Skeletal muscle satellite cell (primary cell): ENCODE data around the gene SCUBE2.
"Not testable (repeated sequence)": the region's sequence is repeated elsewhere in the genome, so short reads cannot be mapped to it uniquely, and the experiment has no call there.

ENCODE experiments used
- H3K27me3 ChIP-seq: 2 replicates; pipeline ENCODE4 v1.7.0; 2013; ENCODE audit warnings: low read length; ENCODE audit not compliant: control insufficient read depth, insufficient read depth
- H3K36me3 ChIP-seq: 2 replicates; pipeline ENCODE4 v1.7.0; 2013; ENCODE audit warnings: mild to moderate bottlenecking, control low read depth, low read length; ENCODE audit not compliant: insufficient read depth
- H3K4me1 ChIP-seq: 2 replicates; pipeline ENCODE4 v1.7.0; 2013; ENCODE audit warnings: low read length; ENCODE audit not compliant: control insufficient read depth, insufficient read depth
- H3K4me2 ChIP-seq: 2 replicates; pipeline ENCODE4 v1.7.0; 2013; ENCODE audit warnings: mild to moderate bottlenecking, low read length
- H3K4me3 ChIP-seq: 2 replicates; pipeline ENCODE4 v1.7.0; 2013; ENCODE audit warnings: low read length
- H3K9ac ChIP-seq: 2 replicates; pipeline ENCODE4 v1.7.0; 2013; ENCODE audit warnings: mild to moderate bottlenecking, low read depth, low read length, moderate library complexity
- H3K9me3 ChIP-seq: replicated peaks from 2 replicates; pipeline ENCODE4 v1.7.0; 2013; ENCODE audit warnings: mild to moderate bottlenecking, control low read depth, low read length

The SCUBE2 gene

DNA sequence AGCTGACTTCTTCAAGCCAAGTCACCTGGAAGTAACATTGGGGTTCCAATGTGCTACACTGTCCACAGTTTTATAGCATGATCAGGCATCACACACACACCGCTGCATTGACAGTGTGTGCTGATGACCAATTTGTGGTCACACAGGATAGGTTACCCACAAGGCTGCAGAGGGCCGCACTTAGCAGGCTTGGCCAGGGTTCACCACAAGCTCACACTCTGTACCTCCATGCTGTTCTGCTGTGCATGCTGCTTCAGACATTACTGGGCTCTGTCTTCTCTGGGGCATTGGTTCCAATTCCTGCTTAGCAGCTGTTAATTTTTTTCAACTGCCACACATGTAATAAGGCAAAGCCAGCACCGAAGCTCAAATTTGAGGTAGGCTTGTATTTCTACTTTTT lies 76.6 kb downstream of the SCUBE2 start:
- H3K27me3 ChIP-seq, result no peaks in the 10 kb centered on the region
- H3K4me2 ChIP-seq, result no peak overlapping the region
- H3K4me3 ChIP-seq, result no peak overlapping the region
- H3K9me3 ChIP-seq, result no peaks in the 10 kb centered on the region
- H3K36me3 ChIP-seq, result no peaks in the 10 kb centered on the region
- peaks cover 14% of the 10 kb centered on the region for H3K4me1 ChIP-seq
- H3K9ac ChIP-seq, result no peak overlapping the region

GRCh38 chr11:9013373-9013772 lies 78.0 kb downstream of the SCUBE2 start:
- Histone ChIP-seq H3K36me3 (no peaks in the 10 kb centered on the region), H3K4me1 (peaks cover 14% of the 10 kb centered on the region), H3K27me3 (peaks cover 1% of the 10 kb centered on the region), H3K4me2 (no peak overlapping the region), H3K9ac (no peak overlapping the region), H3K9me3 (no peaks in the 10 kb centered on the region), H3K4me3 (no peak overlapping the region)

DNA sequence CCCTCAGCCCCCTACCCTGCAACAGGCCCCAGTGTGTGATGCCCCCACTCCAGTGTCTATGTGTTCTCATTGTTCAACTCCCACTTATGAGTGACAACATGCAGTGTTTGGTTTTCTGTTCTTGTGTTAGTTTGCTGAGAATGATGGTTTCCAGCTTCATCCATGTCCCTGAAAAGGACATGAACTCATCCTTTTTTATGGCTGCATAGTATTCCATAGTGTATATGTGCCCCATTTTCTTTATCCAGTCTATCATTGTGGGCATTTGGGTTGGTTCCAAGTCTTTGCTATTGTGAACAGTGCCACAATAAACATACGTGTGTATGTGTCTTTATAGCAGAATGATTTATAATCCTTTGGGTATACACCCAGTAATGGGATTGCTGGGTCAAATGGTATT lies 81.9 kb downstream of the SCUBE2 start:
- not testable (repeated sequence) for H3K36me3 ChIP-seq, H3K9ac ChIP-seq, H3K4me3 ChIP-seq, H3K9me3 ChIP-seq, H3K4me2 ChIP-seq, H3K4me1 ChIP-seq
- H3K27me3 ChIP-seq, result peaks cover 36% of the 10 kb centered on the region

DNA sequence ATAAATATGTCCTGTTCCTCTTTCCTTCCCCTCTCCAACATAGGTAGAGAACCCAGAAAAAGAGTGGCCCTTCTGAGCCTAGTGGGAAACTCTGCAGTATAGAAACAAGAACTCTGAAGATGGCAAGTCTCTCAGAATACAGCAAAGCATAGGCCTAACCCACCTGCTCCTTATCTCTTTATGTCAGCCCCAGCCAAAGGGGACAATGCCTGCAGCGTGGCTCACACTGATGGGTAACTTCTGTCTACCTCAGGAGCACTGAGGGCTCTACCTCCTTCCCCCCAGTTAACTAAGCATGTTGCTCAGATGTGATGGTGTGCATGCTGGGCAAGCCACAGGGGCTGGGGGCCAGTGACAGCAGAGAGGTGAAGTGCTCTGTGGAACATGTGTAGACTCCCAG lies 82.7 kb downstream of the SCUBE2 start:
- no peaks in the 10 kb centered on the region for H3K36me3 ChIP-seq
- H3K4me3 ChIP-seq, result no peak overlapping the region
- peaks cover 43% of the 10 kb centered on the region for H3K27me3 ChIP-seq
- no peak overlapping the region for H3K4me2 ChIP-seq
- no peak overlapping the region for H3K9ac ChIP-seq
- H3K4me1 ChIP-seq, result peaks cover 7% of the 10 kb centered on the region
- no peaks in the 10 kb centered on the region for H3K9me3 ChIP-seq

DNA sequence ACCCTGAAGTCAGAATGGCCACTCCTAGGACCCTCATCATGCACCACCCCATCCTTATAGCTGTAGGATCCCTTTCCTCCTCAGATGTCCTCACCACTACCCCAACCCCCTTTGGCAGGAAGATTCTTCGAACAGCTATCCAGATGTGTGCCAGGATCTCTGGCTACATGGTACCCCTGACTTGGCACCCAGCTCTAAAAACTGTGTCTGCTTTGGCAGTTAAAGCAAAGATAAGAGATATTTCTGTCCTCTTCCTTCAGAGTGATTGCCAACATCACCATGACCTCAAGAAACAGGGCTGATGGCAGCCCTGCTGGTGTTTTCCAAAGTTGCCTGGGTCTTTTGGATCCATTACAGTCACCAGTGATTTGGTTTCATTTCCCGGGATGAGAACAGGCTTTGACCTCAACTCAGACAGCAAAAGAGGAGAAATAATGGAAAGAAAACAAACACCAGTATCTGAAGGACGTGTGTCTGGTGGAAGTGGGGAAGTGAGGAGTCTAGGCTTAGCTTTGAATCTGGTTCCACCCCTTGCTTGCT lies 83.3 kb downstream of the SCUBE2 start:
- Histone ChIP-seq H3K4me1 (peaks cover 13% of the 10 kb centered on the region), H3K9ac (no peak overlapping the region), H3K4me3 (no peak overlapping the region), H3K9me3 (no peaks in the 10 kb centered on the region), H3K4me2 (no peak overlapping the region), H3K27me3 (peaks cover 47% of the 10 kb centered on the region), H3K36me3 (no peaks in the 10 kb centered on the region)

GRCh38 chr11:9005087-9005486 lies 86.3 kb downstream of the SCUBE2 start:
- H3K4me2 ChIP-seq, result no peak overlapping the region
- no peaks in the 10 kb centered on the region for H3K36me3 ChIP-seq
- H3K27me3 ChIP-seq, result peaks cover 47% of the 10 kb centered on the region
- H3K4me3 ChIP-seq, result no peak overlapping the region
- H3K9ac ChIP-seq, result no peak overlapping the region
- H3K9me3 ChIP-seq, result no peaks in the 10 kb centered on the region
- H3K4me1 ChIP-seq, result peaks cover 26% of the 10 kb centered on the region

DNA sequence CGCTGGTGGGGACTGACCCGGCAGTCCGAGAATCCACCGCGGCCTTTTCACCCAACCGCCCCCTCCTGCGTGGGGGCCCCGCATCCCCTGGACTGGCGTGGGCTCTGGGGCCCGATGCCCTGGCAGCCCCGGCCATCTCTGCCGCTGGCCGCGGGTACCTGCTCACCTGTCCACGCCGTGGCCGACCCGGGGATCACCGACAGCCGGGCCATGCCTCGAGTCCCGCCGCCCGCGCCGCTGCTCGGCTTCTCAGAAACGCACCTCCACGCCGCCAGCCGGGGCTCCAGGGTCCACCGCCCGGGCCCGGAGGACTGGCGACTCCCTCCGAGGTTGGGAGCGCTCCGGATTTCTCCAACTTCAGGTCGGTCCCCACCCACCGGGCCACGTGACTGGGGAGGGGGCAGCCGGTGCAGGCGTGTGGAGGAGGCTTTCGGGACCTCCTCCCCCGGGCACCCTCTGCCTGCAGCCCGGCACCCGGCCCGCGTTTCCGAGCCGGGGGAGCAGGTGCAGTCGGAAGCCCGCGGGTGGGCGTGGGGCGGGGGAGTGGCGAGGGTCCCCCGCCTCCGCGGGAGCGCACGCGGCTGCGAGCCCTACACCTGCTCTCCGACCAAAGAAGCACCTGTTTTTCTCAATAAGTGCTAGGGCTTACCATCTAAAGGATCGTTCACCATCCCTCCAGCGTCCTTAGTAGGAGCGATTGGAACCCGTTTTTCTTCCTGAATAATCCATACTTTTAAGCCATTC lies 87.0 kb downstream of the SCUBE2 start:
- Histone ChIP-seq H3K9ac (peak overlapping the region; percentile 62), H3K4me2 (peak overlapping the region; percentile 91)

DNA sequence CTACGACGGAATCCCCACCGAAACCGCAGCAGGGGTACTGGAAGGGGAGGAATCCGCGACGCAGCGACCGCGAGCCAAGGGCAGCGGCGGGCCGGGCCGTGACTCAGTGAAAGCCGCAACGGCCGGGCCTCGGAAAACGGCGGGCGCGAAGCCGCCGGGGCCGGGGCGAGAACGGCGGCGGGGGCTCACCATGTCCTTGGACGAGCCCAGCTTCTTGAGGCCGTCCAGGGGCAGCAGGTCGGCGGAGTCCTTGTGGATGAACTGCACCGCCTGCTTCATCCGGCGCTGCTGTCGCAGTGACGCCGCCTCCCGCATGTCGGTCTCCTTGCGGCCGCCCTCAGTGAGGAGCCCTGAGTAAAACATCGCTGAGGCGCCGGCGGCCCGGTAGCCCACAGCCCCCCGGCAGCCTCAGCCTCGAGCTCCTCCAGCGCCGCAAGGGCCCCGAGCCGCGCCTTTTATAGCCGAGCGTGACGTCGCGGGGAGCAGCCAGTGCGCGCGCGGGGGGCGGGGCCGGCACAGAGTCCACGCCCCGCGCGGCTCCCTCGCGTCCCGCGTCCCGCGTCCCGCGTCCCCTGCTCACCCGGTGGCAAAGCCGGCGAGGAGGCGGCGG lies 87.7 kb downstream of the SCUBE2 start, which contains the start of gene NRIP3:
NRIP3 (minus strand) TSS at position 429 of the 610 bp plus-strand sequence; CDS start at position 363, 66 bp downstream.
- Histone ChIP-seq H3K9me3 (no peaks in the 10 kb centered on the region), H3K36me3 (no peaks in the 10 kb centered on the region), H3K4me2 (peak within 1 kb of the TSS; percentile 91), H3K9ac (peak within 1 kb of the TSS; percentile 62), H3K4me3 (peak within 1 kb of the TSS; percentile 70), H3K27me3 (peaks cover 47% of the 10 kb centered on the region), H3K4me1 (peaks cover 26% of the 10 kb centered on the region)

More for the DNA sequence above, 87.0 kb downstream of the SCUBE2 start:
- Histone ChIP-seq H3K4me1 (peaks cover 26% of the 10 kb centered on the region), H3K27me3 (peaks cover 47% of the 10 kb centered on the region), H3K9me3 (no peaks in the 10 kb centered on the region), H3K4me3 (peak overlapping the region; percentile 70), H3K36me3 (no peaks in the 10 kb centered on the region)

GRCh38 chr11:9002920-9003572 lies 88.4 kb downstream of the SCUBE2 start:
- Histone ChIP-seq H3K4me2 (peak overlapping the region; percentile 91), H3K36me3 (no peaks in the 10 kb centered on the region), H3K27me3 (peaks cover 43% of the 10 kb centered on the region), H3K4me1 (peaks cover 26% of the 10 kb centered on the region), H3K4me3 (peak overlapping the region; percentile 70), H3K9me3 (no peaks in the 10 kb centered on the region), H3K9ac (peak overlapping the region; percentile 62)

DNA sequence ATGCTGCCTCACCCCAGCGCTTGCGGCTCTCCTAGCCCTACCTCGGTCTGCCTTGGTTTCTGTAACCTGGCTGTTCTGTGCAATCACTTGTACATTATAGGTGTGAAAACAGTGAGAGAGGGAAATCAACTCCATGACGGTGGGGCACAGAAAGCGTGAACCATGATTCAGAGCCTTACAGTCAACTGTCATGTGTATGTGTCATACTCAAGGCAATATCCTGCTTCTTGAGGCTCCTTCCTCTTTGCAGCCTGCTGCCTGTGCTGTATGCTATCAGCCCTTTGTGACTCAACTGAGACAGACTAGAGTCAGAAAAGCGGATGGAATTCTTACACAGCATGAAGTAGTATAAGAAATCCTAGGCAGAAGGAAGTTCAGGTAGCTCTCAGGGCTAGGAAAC lies 89.7 kb downstream of the SCUBE2 start:
- no peak overlapping the region for H3K4me3 ChIP-seq
- H3K4me2 ChIP-seq, result peak overlapping the region; percentile 19
- no peaks in the 10 kb centered on the region for H3K9me3 ChIP-seq
- H3K36me3 ChIP-seq, result no peaks in the 10 kb centered on the region
- H3K4me1 ChIP-seq, result peaks cover 26% of the 10 kb centered on the region
- H3K27me3 ChIP-seq, result peaks cover 30% of the 10 kb centered on the region
- no peak overlapping the region for H3K9ac ChIP-seq

DNA sequence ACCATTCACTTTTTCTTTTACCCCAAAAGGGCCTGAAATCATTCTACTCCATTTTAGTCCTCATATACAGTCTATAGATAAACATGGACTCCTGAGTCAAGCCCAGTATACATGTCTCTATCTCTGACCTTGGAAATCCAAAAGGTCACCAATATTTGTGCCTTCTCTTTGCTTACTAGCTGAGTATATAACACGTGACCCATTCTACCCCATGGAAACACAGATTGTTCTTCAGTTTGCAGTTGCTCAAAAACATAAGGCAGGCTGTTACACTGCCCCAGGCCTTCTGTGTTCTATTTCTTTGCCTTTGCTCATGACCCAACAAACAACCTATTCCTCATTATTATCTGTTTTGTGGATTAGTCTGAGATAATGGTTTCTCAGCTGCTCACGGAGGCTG lies 93.4 kb downstream of the SCUBE2 start:
- Histone ChIP-seq H3K4me2 (no peak overlapping the region), H3K9me3 (no peaks in the 10 kb centered on the region), H3K36me3 (no peaks in the 10 kb centered on the region)

More for the DNA sequence above, 93.4 kb downstream of the SCUBE2 start:
- peaks cover 8% of the 10 kb centered on the region for H3K27me3 ChIP-seq
- H3K4me1 ChIP-seq, result peaks cover 12% of the 10 kb centered on the region
- H3K9ac ChIP-seq, result no peak overlapping the region
- no peak overlapping the region for H3K4me3 ChIP-seq
